ENCODE results near the gene MAP3K4. TPM values are rescaled to one million over a fixed set of nuclear protein-coding genes. Genes with fewer than 3 reads are reported as not detected.

The MAP3K4 gene
- total RNA-seq, 1 donor from 2014 or later: 25.5 TPM

- peak overlapping the region; percentile 35 for H3K27ac Mint-ChIP-seq (ENCODE audit: unreplicated experiment)
Observed at GRCh38 chr6:161035182-161035980, 43.8 kb downstream of the MAP3K4 start.

GRCh38 chr6:161035981-161036263, 44.4 kb downstream of the MAP3K4 start:
- DNase-seq (ENCODE audit: low spot score): no peak
- peaks cover 5% of the 10 kb centered on the region for H3K36me3 Mint-ChIP-seq (ENCODE audit: low read depth)
- H3K27ac Mint-ChIP-seq (ENCODE audit: unreplicated experiment): no peak overlapping the region
- H3K4me1 Mint-ChIP-seq (ENCODE audit: low read depth): peaks cover 54% of the 10 kb centered on the region
- TF ChIP-seq CTCF (IDR thresholded peaks at IDR 0.05): no peak
- no peak overlapping the region for H3K4me3 Mint-ChIP-seq (ENCODE audit: unreplicated experiment)
- no peaks in the 10 kb centered on the region for H3K9me3 Mint-ChIP-seq (ENCODE audit: low read depth)
- H3K27me3 Mint-ChIP-seq (ENCODE audit: low read depth): no peaks in the 10 kb centered on the region

More at GRCh38 chr6:161035182-161035980, 43.8 kb downstream of the MAP3K4 start:
- H3K4me1 Mint-ChIP-seq (ENCODE audit: low read depth): peaks cover 59% of the 10 kb centered on the region
- H3K9me3 Mint-ChIP-seq (ENCODE audit: low read depth): no peaks in the 10 kb centered on the region
- H3K36me3 Mint-ChIP-seq (ENCODE audit: low read depth): peaks cover 5% of the 10 kb centered on the region
- TF ChIP-seq CTCF (IDR thresholded peaks at IDR 0.05): no peak
- H3K4me3 Mint-ChIP-seq (ENCODE audit: unreplicated experiment): no peak overlapping the region
- DNase-seq (ENCODE audit: low spot score): no peak
- no peaks in the 10 kb centered on the region for H3K27me3 Mint-ChIP-seq (ENCODE audit: low read depth)

DNA sequence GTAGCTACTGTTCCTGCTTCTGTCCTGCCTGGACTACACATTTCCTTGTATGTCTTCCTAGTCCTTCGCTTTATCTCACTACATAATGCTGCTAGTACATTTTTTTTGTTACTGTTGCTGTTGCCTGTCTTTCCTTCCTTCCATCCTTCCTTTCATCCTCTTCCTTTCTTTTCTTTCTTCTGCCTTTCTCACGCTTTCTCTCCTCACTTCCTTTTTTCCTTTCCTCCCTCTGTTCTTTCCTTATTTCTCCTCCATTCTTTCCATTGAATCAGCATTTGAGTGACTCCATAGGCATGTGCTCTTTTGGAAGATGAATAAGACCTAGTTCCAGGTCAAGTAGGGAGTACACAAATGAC, 46.3 kb downstream of the MAP3K4 start:
- Mint-ChIP-seq H3K4me1 (ENCODE audit: low read depth) (peaks cover 37% of the 10 kb centered on the region), H3K4me3 (ENCODE audit: unreplicated experiment) (no peak overlapping the region), H3K36me3 (ENCODE audit: low read depth) (peaks cover 5% of the 10 kb centered on the region), H3K9me3 (ENCODE audit: low read depth) (no peaks in the 10 kb centered on the region), H3K27me3 (ENCODE audit: low read depth) (no peaks in the 10 kb centered on the region), H3K27ac (ENCODE audit: unreplicated experiment) (peak overlapping the region; percentile 96)
- no peak for TF ChIP-seq CTCF (IDR thresholded peaks at IDR 0.05)
- DNase-seq (ENCODE audit: low spot score): no peak

DNA sequence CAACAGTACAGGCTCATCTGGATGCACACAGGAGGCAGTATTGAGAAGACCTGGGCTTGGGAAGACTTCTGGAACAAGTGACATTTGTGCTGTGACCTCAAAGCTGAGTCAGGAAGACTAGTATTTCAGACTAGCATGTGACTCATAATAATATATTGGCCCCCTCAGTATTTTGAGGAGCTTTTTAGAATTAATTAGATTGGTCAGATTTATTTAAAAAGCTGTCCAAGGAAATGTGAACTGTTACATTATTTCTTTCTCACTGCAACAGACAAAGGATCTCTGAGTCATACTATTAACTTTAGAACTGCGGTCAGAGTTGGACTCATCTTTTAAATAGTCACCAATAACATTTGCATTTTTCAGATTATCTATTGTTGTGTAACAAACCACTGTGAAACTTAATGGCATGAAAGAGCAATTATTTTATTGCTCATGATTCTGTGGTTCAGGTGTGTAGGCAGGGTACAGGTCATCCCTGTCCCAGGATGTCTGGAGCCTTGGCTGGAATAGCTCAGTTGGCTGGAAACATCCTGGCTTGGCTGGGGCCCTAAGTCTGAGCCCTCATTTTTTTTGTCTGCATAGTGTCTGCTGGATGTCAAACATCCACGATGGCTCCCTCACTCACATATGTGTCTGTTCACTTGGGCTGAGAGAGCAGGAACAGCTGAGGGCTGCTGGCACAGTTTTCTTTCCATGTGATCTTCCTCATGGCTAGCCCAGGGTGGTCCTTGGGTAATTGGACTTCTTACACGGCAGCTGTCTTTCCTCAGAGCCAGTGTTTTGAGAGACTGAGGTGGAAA, 46.9 kb downstream of the MAP3K4 start:
- H3K27me3 Mint-ChIP-seq (ENCODE audit: low read depth): no peaks in the 10 kb centered on the region
- H3K9me3 Mint-ChIP-seq (ENCODE audit: low read depth): no peaks in the 10 kb centered on the region
- H3K4me3 Mint-ChIP-seq (ENCODE audit: unreplicated experiment): no peak overlapping the region
- DNase-seq (ENCODE audit: low spot score): no peak
- peak; percentile 65 for TF ChIP-seq CTCF (IDR thresholded peaks at IDR 0.05)
- H3K27ac Mint-ChIP-seq (ENCODE audit: unreplicated experiment): peak overlapping the region; percentile 96
- H3K36me3 Mint-ChIP-seq (ENCODE audit: low read depth): peaks cover 5% of the 10 kb centered on the region
- peaks cover 34% of the 10 kb centered on the region for H3K4me1 Mint-ChIP-seq (ENCODE audit: low read depth)

DNA sequence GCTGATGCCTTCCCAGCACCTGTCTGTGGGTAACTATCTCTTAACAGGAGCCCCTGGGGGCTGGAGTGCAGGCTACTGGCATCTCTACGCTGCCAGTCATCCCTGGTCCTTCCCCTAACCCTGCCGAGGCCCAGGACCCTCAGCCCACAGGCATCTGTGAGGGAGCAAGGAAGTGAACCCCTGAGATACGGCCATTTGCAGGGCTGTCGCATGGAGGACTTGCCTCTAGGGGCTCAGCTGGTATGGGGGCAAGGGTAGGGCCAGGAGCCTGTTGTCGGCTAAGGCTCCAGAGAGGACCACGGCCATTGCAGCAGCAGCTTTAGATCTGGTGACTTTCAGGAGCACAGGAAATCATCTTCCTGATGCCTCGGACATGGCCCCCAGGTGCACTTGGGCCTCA, 49.7 kb downstream of the MAP3K4 start:
- Mint-ChIP-seq H3K4me1 (ENCODE audit: low read depth) (peaks cover 31% of the 10 kb centered on the region), H3K9me3 (ENCODE audit: low read depth) (no peaks in the 10 kb centered on the region), H3K27ac (ENCODE audit: unreplicated experiment) (no peak overlapping the region), H3K27me3 (ENCODE audit: low read depth) (no peaks in the 10 kb centered on the region), H3K36me3 (ENCODE audit: low read depth) (peaks cover 3% of the 10 kb centered on the region), H3K4me3 (ENCODE audit: unreplicated experiment) (no peak overlapping the region)
- no peak for DNase-seq (ENCODE audit: low spot score)
- no peak for TF ChIP-seq CTCF (IDR thresholded peaks at IDR 0.05)

All from chondrocyte (in vitro differentiated cells).